ENCODE results near the gene LPAR1. TPM values are rescaled to one million over a fixed set of nuclear protein-coding genes. Genes with fewer than 3 reads are reported as not detected.

LPAR1 gene
- total RNA-seq, 1 donor from 2014 or later, result 23.2 TPM

GRCh38 chr9:111001526-111001925 lies 36.7 kb downstream of the LPAR1 start:
- ATAC-seq, result no peak
- Histone ChIP-seq H3K9me3 (no peaks in the 10 kb centered on the region), H3K27me3 (ENCODE audit: low read depth) (no peaks in the 10 kb centered on the region), H3K4me1 (peaks cover 9% of the 10 kb centered on the region), H3K27ac (no peak overlapping the region), H3K4me3 (no peak overlapping the region), H3K36me3 (no peaks in the 10 kb centered on the region)
- no peak for DNase-seq
- no peak for TF ChIP-seq CTCF (IDR thresholded peaks at IDR 0.05)
- intact Hi-C loops (cut with DNase I), result no loop called here

GRCh38 chr9:111000202-111000601 lies 38.1 kb downstream of the LPAR1 start:
- Histone ChIP-seq H3K4me1 (peaks cover 18% of the 10 kb centered on the region), H3K27me3 (ENCODE audit: low read depth) (no peaks in the 10 kb centered on the region), H3K27ac (no peak overlapping the region), H3K9me3 (no peaks in the 10 kb centered on the region), H3K36me3 (no peaks in the 10 kb centered on the region), H3K4me3 (no peak overlapping the region)
- no peak for TF ChIP-seq CTCF (IDR thresholded peaks at IDR 0.05)
- no peak for ATAC-seq
- DNase-seq, result no peak
- intact Hi-C loops (cut with DNase I), result no loop called here

- intact Hi-C loops (cut with DNase I), result no loop called here
- Histone ChIP-seq H3K4me3 (no peak overlapping the region), H3K27ac (no peak overlapping the region)
These were observed 38.9 kb downstream of the LPAR1 start for GRCh38 chr9:110999379-110999778.

GRCh38 chr9:110997847-110998246 lies 40.4 kb downstream of the LPAR1 start:
- Histone ChIP-seq H3K4me3 (no peak overlapping the region), H3K36me3 (no peaks in the 10 kb centered on the region), H3K4me1 (peaks cover 33% of the 10 kb centered on the region), H3K9me3 (no peaks in the 10 kb centered on the region), H3K27me3 (ENCODE audit: low read depth) (no peaks in the 10 kb centered on the region), H3K27ac (no peak overlapping the region)
- intact Hi-C loops (cut with DNase I), result no loop called here
- TF ChIP-seq CTCF (IDR thresholded peaks at IDR 0.05), result no peak
- ATAC-seq (no peak), DNase-seq (no peak)

More at GRCh38 chr9:110999379-110999778, 38.9 kb downstream of the LPAR1 start:
- TF ChIP-seq CTCF (IDR thresholded peaks at IDR 0.05), result no peak
- Histone ChIP-seq H3K4me1 (peaks cover 26% of the 10 kb centered on the region), H3K9me3 (no peaks in the 10 kb centered on the region), H3K36me3 (no peaks in the 10 kb centered on the region), H3K27me3 (ENCODE audit: low read depth) (no peaks in the 10 kb centered on the region)
- no peak for ATAC-seq
- DNase-seq, result no peak

GRCh38 chr9:110996436-110997220 lies 41.6 kb downstream of the LPAR1 start:
- no peaks in the 10 kb centered on the region for H3K36me3 ChIP-seq
- no peak for DNase-seq
- H3K27ac ChIP-seq, result peak overlapping the region; percentile 66
- H3K4me1 ChIP-seq, result peaks cover 32% of the 10 kb centered on the region
- intact Hi-C loops (cut with DNase I), result no loop called here
- peak; percentile 19 to 37 for ATAC-seq
- no peak for TF ChIP-seq CTCF (IDR thresholded peaks at IDR 0.05)
- no peaks in the 10 kb centered on the region for H3K27me3 ChIP-seq (ENCODE audit: low read depth)
- no peak overlapping the region for H3K4me3 ChIP-seq
- H3K9me3 ChIP-seq, result no peaks in the 10 kb centered on the region

Data from lower lobe of right lung (tissue), 2 donors.